KOPT-K1 (cell line): ENCODE measurements around the gene CCT5.
"Not testable (repeated sequence)": the region's sequence is repeated elsewhere in the genome, so short reads cannot be mapped to it uniquely, and the experiment has no call there.

Experiments
- H3K27ac ChIP-seq: fragments of 200-600 bp; sonication (generic); 2 replicates; pipeline ENCODE4 v1.5.1; 2016; ENCODE audit warnings: antibody characterized with exemption, mild to moderate bottlenecking, low read depth, low read length; ENCODE audit not compliant: poor library complexity, severe bottlenecking
- H3K36me3 ChIP-seq: fragments of 200-600 bp; sonication (generic); 2 replicates; pipeline ENCODE4 v1.5.1; 2017; ENCODE audit warnings: antibody characterized with exemption, mild to moderate bottlenecking, low read length, moderate library complexity; ENCODE audit not compliant: insufficient read depth
- H3K9me3 ChIP-seq: fragments of 200-600 bp; sonication (generic); 2 replicates; pipeline ENCODE4 v1.5.1; 2017; ENCODE audit warnings: antibody characterized with exemption, low read length, mild to moderate bottlenecking; ENCODE audit not compliant: insufficient read depth, poor library complexity, severe bottlenecking

The CCT5 gene

GRCh38 chr5:10229306-10230048 lies 20.6 kb upstream of the CCT5 start:
- Histone ChIP-seq H3K27ac (no peak overlapping the region), H3K9me3 (no peaks in the 10 kb centered on the region), H3K36me3 (peaks cover 23% of the 10 kb centered on the region)

- no peak overlapping the region for H3K27ac ChIP-seq
- no peaks in the 10 kb centered on the region for H3K9me3 ChIP-seq
- peaks cover 39% of the 10 kb centered on the region for H3K36me3 ChIP-seq
Observed at GRCh38 chr5:10232386-10232785, 17.7 kb upstream of the CCT5 start.

DNA sequence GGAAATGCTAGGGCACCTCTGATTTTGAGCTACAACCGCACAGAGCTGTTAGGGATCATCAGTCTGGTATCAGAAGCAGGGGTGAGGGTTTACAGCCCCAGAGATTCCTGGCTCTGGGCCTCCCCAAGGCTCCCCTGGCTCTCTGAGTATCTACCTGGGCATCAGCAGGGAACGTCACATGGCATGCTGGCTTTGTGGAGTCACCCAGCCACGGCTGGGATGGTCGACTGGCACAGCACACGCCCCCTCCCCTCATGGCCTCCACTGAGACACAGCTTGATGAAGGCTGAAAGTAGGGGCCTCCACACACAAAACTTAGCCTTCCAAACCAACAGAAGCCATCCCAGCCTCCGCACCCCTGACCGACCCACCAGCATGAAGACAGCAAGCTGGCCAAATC lies 17.1 kb upstream of the CCT5 start:
- H3K9me3 ChIP-seq: no peaks in the 10 kb centered on the region
- H3K27ac ChIP-seq: no peak overlapping the region
- peaks cover 39% of the 10 kb centered on the region for H3K36me3 ChIP-seq

- H3K9me3 ChIP-seq: no peaks in the 10 kb centered on the region
- H3K27ac ChIP-seq: no peak overlapping the region
- H3K36me3 ChIP-seq: peaks cover 43% of the 10 kb centered on the region
Observed at GRCh38 chr5:10233505-10233904, 16.6 kb upstream of the CCT5 start.

DNA sequence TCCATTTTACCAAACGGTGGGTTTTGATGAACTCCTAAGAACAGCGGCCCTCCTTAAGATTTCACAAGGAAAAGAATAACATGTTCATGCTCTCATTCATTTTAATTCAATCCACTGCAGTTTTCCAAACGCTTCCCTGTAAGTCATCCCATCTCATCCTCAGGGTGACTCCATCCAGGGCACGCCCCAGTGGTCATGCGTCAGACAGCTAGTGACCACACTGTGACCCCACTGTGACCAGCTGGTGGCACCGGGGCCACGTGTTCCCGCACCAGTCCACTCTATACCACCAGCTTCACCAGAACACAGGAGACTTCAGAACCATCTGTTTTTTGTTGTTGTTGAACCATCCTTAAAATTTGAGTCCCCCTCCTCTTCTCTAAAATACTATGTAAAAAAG lies 14.7 kb upstream of the CCT5 start:
- H3K9me3 ChIP-seq: no peaks in the 10 kb centered on the region
- no peak overlapping the region for H3K27ac ChIP-seq
- peaks cover 49% of the 10 kb centered on the region for H3K36me3 ChIP-seq

GRCh38 chr5:10243660-10244240 lies 6.3 kb upstream of the CCT5 start:
- H3K36me3 ChIP-seq: peaks cover 4% of the 10 kb centered on the region
- no peak overlapping the region for H3K27ac ChIP-seq
- H3K9me3 ChIP-seq: no peaks in the 10 kb centered on the region

- Histone ChIP-seq H3K9me3 (no peaks in the 10 kb centered on the region), H3K27ac (no peak overlapping the region)
Observed at GRCh38 chr5:10244342-10244944, 5.6 kb upstream of the CCT5 start.

DNA sequence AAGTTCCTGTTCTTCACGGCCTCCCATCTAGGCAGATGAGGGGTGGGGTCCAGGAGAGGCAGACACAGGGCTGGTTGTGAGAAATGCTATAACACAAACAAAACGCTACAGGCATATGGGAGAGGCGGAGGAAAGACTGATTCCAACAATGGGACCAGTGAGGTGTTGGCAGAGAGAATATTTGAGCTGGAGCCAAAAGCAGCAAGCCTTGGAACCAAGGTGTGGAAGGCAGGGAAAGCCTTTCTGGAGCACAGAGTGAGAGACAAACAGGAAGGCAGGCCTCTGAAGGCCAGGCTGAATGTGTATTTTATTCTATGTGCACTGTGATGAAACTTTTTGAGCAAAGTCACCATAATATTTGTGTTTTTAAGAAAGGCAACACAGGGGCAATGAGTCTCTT lies 3.3 kb upstream of the CCT5 start:
- Histone ChIP-seq H3K36me3 (peaks cover 4% of the 10 kb centered on the region), H3K27ac (no peak overlapping the region), H3K9me3 (no peaks in the 10 kb centered on the region)

More at GRCh38 chr5:10244342-10244944, 5.6 kb upstream of the CCT5 start:
- H3K36me3 ChIP-seq: no peaks in the 10 kb centered on the region

- H3K27ac ChIP-seq, H3K36me3 ChIP-seq: not testable (repeated sequence)
Observed at GRCh38 chr5:10247217-10247616, 2.9 kb upstream of the CCT5 start.

DNA sequence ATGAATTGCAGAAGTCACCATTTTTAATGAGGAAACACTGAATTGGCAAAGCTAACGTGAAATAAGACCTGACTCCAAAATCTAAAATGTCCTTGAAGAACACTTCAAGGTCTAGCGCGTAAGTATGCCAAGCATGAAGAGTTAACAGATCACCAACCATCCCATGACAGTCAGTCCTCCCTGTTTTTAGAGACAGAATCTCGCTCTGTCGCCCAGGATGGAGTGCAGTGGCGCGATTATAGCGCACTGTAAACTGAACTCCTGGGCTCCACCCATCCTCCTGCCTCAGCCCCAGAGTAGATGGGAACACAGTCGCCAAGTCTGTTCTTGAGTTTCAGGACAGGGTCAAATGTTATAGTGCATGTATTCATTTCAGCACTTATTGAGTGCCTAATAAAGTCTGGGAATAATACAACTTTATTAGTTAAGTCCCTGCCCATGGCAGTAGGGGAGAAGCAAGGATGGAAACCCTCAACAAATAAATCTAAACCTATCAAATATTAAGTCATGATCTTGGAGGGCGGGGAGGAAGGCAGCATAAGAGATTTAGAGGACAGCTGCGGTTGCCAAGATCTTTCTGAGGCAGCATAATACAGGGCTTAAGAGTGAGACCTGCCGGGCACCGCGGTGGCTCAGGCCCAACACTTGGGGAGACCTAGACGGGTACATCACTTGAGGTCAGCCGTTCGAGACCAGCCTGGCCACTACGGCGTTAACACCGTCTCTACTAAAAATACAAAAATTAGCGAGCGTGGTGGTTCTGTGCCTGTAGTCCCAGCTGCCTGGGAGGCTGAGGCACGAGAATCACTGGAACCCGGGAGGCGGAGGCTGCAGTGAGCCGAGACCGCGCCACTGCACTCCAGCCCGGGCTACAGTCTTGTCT lies 1.5 kb upstream of the CCT5 start:
- H3K27ac ChIP-seq: peak overlapping the region; percentile 96
- H3K36me3 ChIP-seq: peaks cover 22% of the 10 kb centered on the region
- no peaks in the 10 kb centered on the region for H3K9me3 ChIP-seq

More at GRCh38 chr5:10247217-10247616, 2.9 kb upstream of the CCT5 start:
- not testable (repeated sequence) for H3K9me3 ChIP-seq

DNA sequence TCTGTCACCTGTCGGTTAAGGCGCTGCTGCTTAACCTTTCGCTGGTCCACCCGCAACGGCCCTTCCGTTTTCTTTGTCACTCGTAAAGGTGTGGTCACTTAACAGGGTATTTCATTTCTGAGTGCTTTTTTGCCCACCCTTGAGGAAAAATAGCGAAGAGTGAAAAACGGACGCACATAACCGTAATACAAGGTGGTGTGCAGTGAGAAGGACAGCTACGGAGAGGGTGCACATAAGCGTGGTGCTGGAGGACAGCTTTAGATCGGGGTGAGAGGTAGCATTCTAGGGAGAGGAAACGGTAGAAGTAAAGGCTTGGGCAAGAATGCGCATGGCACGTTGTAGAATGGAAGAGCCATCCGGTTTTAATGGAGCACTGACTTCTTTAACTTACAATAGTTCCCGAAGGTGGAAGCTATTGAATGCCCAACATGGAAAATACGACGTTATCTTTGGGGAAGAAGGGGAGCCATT lies 761 bp downstream of the CCT5 start:
- Histone ChIP-seq H3K36me3 (peaks cover 44% of the 10 kb centered on the region), H3K27ac (peak overlapping the region; percentile 96), H3K9me3 (no peaks in the 10 kb centered on the region)

DNA sequence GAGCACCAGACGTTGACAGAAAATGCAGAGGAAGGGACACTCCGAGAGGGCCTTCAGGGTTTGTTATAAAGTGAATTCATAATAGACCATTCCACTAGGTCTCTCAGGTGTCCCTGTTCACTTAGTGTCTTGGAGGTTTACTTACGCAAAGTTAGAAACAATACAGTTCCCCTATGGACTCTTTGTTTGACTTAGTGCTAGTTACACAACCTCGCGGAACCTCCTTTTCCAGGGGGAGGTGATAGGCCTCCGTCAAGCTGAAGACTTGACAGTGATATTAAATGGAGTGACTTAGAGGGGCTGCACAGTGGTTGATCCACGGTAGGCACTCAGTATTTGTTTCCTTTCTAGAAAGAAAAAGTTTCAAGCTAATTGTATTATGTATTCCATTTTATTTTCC lies 1.3 kb downstream of the CCT5 start:
- H3K36me3 ChIP-seq: peaks cover 49% of the 10 kb centered on the region
- H3K9me3 ChIP-seq: no peaks in the 10 kb centered on the region
- H3K27ac ChIP-seq: peak overlapping the region; percentile 96

DNA sequence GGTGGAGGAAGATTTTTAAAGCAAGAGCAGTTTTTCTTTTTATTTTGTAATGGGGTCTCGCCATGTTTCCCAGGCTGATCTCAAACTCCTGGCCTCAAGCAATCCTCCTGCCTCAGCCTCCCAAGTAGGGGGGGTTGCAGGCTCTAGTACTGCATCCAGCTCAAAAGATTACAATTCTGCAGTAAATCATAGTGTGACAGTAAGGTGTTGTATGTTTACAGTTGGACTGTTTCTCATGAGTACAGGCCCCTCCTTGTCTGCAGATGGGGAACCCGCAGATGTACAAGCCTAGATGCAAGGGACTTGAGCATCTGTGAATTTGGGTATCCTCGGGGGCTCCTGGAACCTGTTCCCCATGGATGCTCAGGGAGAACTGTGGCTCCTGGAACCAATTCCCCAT lies 3.3 kb downstream of the CCT5 start:
- H3K9me3 ChIP-seq: no peaks in the 10 kb centered on the region
- H3K27ac ChIP-seq: no peak overlapping the region
- peaks cover 69% of the 10 kb centered on the region for H3K36me3 ChIP-seq

DNA sequence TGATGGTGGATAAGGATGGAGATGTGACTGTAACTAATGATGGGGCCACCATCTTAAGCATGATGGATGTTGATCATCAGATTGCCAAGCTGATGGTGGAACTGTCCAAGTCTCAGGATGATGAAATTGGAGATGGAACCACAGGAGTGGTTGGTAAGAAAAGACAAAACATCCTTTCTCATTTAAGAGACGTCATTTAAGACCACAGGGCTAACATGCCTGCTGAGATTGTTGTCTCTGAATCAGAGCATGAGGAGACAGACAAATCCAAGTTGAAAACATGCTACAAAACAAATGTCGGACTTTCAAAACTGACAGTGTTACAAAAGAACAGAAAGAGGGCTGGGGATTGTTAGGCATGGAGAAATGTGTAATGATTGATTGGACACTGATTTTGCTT lies 4.6 kb downstream of the CCT5 start:
- Histone ChIP-seq H3K9me3 (no peaks in the 10 kb centered on the region), H3K27ac (no peak overlapping the region), H3K36me3 (peaks cover 82% of the 10 kb centered on the region)

GRCh38 chr5:10257870-10258269 lies 7.8 kb downstream of the CCT5 start:
- Histone ChIP-seq H3K9me3 (no peaks in the 10 kb centered on the region), H3K27ac (no peak overlapping the region), H3K36me3 (peaks cover 100% of the 10 kb centered on the region)
